PC-3 (cell line): Measurements from ENCODE around the gene FAM131A. TPM values are rescaled to one million over a fixed set of nuclear protein-coding genes. Genes with fewer than 3 reads are reported as not detected.

Source experiments
- ATAC-seq: fragments of 200-7000 bp; cut with Tn5 transposase; 2 replicates; pipeline ENCODE4 v1.9.1; 2020; ENCODE audit warnings: mild to moderate bottlenecking, moderate library complexity
- BruUV-seq: library from RNA; stranded (reverse); fragments of 400-500 nt; replicated peaks from 2 replicates; lab custom pipeline; 2021; lab: Mats Ljungman, UMichigan
- CTCF ChIA-PET: fragments of 300-600 bp; sonication (Branson Sonifier 250); formaldehyde crosslinking; loops from one replicate; lab custom pipeline; 2022; ENCODE audit warnings: antibody characterized with exemption; lab: Charles Lee
- POLR2A ChIA-PET: fragments of 300-600 bp; sonication (Branson Sonifier 250); formaldehyde crosslinking; loops from one replicate; lab custom pipeline; 2022; ENCODE audit warnings: antibody characterized with exemption; ENCODE audit not compliant: unreplicated experiment; lab: Charles Lee
- DNase-seq: peaks from one replicate; pipeline ENCODE4 v3.0.0-alpha.2; 2015
- H2AFZ ChIP-seq: fragments of 300-600 bp; sonication (generic); 2 replicates; pipeline ENCODE4 v1.6.0; 2016; ENCODE audit warnings: antibody characterized with exemption, low read length
- H3F3A ChIP-seq: fragments of 300-600 bp; sonication (generic); one replicate; pipeline ENCODE4 v1.6.0; 2017; ENCODE audit warnings: antibody characterized with exemption, low read length, control low read depth, mild to moderate bottlenecking; ENCODE audit not compliant: unreplicated experiment
- H3K27ac ChIP-seq: fragments of 300-600 bp; sonication (generic); 2 replicates; pipeline ENCODE4 v1.5.1; 2016; ENCODE audit warnings: mild to moderate bottlenecking, low read length
- H3K27me3 ChIP-seq: fragments of 300-600 bp; sonication (generic); 2 replicates; pipeline ENCODE4 v1.6.1; 2016; ENCODE audit warnings: low read length, mixed read lengths
- H3K36me3 ChIP-seq: fragments of 300-600 bp; sonication (generic); 2 replicates; pipeline ENCODE4 v1.6.1; 2016; ENCODE audit warnings: low read depth, mixed run types, low read length, mixed read lengths
- H3K4me1 ChIP-seq: fragments of 300-600 bp; sonication (generic); 2 replicates; pipeline ENCODE4 v1.5.1; 2016; ENCODE audit warnings: low read length; ENCODE audit not compliant: insufficient read depth
- H3K4me2 ChIP-seq: fragments of 300-600 bp; sonication (generic); 2 replicates; pipeline ENCODE4 v1.6.0; 2016; ENCODE audit warnings: low read length
- H3K4me3 ChIP-seq: fragments of 300-600 bp; sonication (generic); 2 replicates; pipeline ENCODE4 v1.5.1; 2016; ENCODE audit warnings: mild to moderate bottlenecking, low read length, mixed read lengths
- H3K79me2 ChIP-seq: fragments of 300-600 bp; sonication (generic); 2 replicates; pipeline ENCODE4 v1.6.1; 2017; ENCODE audit warnings: low read length, mixed read lengths
- H3K9ac ChIP-seq: fragments of 300-600 bp; sonication (generic); 2 replicates; pipeline ENCODE4 v1.6.0; 2016; ENCODE audit warnings: mild to moderate bottlenecking, low read length
- H3K9me2 ChIP-seq: fragments of 300-600 bp; sonication (generic); replicated peaks from 2 replicates; pipeline ENCODE4 v1.6.1; 2016; ENCODE audit warnings: mixed run types, low read length, mixed read lengths
- H3K9me3 ChIP-seq: fragments of 300-600 bp; sonication (generic); 2 replicates; pipeline ENCODE4 v1.6.1; 2016; ENCODE audit warnings: low read length, mixed read lengths
- H4K20me1 ChIP-seq: fragments of 300-600 bp; sonication (generic); 2 replicates; pipeline ENCODE4 v1.6.1; 2016; ENCODE audit warnings: low read length, mixed read lengths
- EZH2 ChIP-seq: fragments of 300-600 bp; sonication (generic); IDR thresholded peaks from one replicate; pipeline ENCODE4 v1.6.1; 2017; ENCODE audit warnings: antibody characterized with exemption, mild to moderate bottlenecking, low read length; ENCODE audit not compliant: unreplicated experiment
- EZH2phosphoT487 ChIP-seq: fragments of 300-600 bp; sonication (generic); IDR thresholded peaks from 2 replicates; pipeline ENCODE4 v1.6.1; 2018; ENCODE audit warnings: mild to moderate bottlenecking, antibody characterized with exemption, low read length, borderline replicate concordance
- intact Hi-C: fragments of 100-400 bp; cut with micrococcal nuclease; formaldehyde crosslinking; loops from 2 replicates; pipeline ENCODE4 v1.9.0; 2023
- total RNA-seq: library from RNA; depleted of rRNA; stranded (reverse); fragments of >200 nt; gene quantifications from 2 replicates; pipeline ENCODE4 v1.2.3, GENCODE V29; 2014
- TF ChIP-seq, protein P1 (sequence below): fragments of 300-600 bp; sonication (generic); conservative IDR thresholded peaks from 2 replicates; pipeline ENCODE4 v1.5.1; 2017; ENCODE audit warnings: antibody characterized with exemption, low read depth, mild to moderate bottlenecking, low read length

The FAM131A gene
- total RNA-seq, 1 experiment from 2014 or later = 21.9 TPM

DNA sequence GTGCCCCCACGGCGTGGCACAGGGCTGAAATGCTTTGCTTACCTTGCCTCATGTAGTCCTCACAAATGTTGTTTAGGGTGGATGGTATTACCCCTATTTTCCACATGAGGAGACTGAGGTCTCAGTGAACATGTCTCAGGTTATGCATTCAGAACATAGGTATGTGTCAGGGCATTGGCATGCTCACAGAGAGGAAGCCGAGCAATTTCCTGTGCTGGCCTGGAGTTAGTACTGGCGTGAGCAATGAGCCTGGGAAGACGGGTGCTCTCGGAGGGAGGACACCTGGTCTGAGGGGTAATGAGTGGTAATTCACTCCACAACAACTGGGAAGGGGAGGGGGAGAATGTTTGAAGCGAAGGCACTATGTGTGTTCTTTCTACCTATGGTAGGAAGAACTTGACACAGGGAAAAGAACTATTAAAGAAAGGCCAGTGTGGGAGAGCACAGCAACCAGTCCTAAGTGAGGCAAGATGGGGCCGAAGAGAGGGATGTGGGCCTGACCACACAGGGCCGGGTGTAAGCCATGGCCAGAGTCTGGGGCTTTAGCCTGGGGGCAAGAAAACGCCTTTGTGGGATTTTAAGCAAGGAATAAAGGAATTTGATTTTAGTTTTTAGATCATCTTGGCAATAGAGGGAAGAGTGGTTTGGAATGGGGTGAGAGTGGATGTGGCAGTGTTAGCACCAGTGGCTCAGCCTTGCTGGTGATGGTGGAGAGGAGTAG lies 4.9 kb upstream of the FAM131A start:
- Histone ChIP-seq H3K9me2 (no peaks in the 10 kb centered on the region), H2AFZ (no peak overlapping the region), H3F3A (peaks cover 28% of the 10 kb centered on the region), H3K79me2 (peaks cover 31% of the 10 kb centered on the region), H3K36me3 (peaks cover 58% of the 10 kb centered on the region), H4K20me1 (no peaks in the 10 kb centered on the region), H3K9ac (peak overlapping the region; percentile 53), H3K4me1 (peaks cover 61% of the 10 kb centered on the region), H3K27me3 (no peaks in the 10 kb centered on the region), H3K9me3 (no peaks in the 10 kb centered on the region), H3K4me2 (peak overlapping the region; percentile 46), H3K4me3 (no peak overlapping the region), H3K27ac (peak overlapping the region; percentile 95)
- ATAC-seq (peak; percentile 47), DNase-seq (peak; percentile 94)
- BruUV-seq = no TSS peak
- CTCF ChIA-PET = no interaction called here
- TF ChIP-seq, protein P1, sequence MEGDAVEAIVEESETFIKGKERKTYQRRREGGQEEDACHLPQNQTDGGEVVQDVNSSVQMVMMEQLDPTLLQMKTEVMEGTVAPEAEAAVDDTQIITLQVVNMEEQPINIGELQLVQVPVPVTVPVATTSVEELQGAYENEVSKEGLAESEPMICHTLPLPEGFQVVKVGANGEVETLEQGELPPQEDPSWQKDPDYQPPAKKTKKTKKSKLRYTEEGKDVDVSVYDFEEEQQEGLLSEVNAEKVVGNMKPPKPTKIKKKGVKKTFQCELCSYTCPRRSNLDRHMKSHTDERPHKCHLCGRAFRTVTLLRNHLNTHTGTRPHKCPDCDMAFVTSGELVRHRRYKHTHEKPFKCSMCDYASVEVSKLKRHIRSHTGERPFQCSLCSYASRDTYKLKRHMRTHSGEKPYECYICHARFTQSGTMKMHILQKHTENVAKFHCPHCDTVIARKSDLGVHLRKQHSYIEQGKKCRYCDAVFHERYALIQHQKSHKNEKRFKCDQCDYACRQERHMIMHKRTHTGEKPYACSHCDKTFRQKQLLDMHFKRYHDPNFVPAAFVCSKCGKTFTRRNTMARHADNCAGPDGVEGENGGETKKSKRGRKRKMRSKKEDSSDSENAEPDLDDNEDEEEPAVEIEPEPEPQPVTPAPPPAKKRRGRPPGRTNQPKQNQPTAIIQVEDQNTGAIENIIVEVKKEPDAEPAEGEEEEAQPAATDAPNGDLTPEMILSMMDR = no peak
- TF ChIP-seq EZH2 (no peak), EZH2phosphoT487 (no peak)
- POLR2A ChIA-PET = no interaction called here
- intact Hi-C loops = loop anchor here (1.0 kb wide), 1 partner anchor 12 kb away; no protein-coding TSS in a partner anchor

DNA sequence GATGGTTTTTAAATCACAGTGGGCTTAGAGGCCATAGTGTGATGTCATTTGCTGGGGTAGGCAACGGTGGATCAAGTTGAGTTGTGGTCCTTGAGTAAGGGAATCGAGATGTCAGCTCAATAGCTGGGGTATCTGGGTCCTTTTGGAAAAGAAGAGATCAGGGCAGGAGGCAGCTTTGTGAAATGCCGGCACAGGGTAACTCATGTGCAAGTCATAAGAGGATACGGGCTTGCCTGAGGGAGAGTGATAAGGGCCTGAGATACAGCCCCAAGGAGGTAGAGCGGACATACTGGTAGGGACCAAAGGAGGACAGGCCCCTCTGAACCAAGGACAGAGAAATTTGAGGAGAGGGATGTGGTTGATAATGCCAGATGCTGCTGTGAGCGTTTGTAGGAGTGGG lies 4.2 kb upstream of the FAM131A start:
- no peak for DNase-seq
- no TSS peak for BruUV-seq
- H3K4me2 ChIP-seq = peak overlapping the region; percentile 46
- no peak for ATAC-seq
- H3K4me3 ChIP-seq = no peak overlapping the region
- peaks cover 52% of the 10 kb centered on the region for H3K36me3 ChIP-seq
- H4K20me1 ChIP-seq = no peaks in the 10 kb centered on the region
- intact Hi-C loops = no loop called here
- TF ChIP-seq EZH2 (no peak), EZH2phosphoT487 (no peak)
- TF ChIP-seq, protein P1 = no peak
- H3K79me2 ChIP-seq = peaks cover 35% of the 10 kb centered on the region
- H3K9me3 ChIP-seq = no peaks in the 10 kb centered on the region
- no peaks in the 10 kb centered on the region for H3K27me3 ChIP-seq
- peak overlapping the region; percentile 53 for H3K9ac ChIP-seq
- H3F3A ChIP-seq = peaks cover 28% of the 10 kb centered on the region
- CTCF ChIA-PET = no interaction called here
- POLR2A ChIA-PET = no interaction called here
- H3K9me2 ChIP-seq = no peaks in the 10 kb centered on the region
- no peak overlapping the region for H2AFZ ChIP-seq
- H3K4me1 ChIP-seq = peaks cover 63% of the 10 kb centered on the region
- H3K27ac ChIP-seq = peak overlapping the region; percentile 95

DNA sequence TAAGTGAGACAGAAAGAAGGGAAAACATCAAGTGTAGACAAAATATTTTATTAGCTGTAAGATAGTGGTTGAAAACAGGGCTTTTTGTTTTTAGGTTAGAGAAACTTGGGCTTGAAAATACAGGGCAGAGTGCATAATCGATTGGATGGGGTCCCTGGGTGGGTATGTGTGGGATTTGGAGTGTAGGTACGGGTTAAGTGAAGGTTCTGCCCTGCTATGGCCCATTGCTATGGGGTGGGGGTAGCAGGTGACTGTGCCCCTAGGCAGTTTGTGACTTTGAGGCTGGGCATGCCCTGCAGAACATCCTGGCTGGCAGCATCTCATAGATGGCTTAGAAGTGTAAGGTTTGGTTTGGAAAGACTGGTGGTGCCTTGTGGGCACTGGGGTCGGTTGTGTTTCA lies 3.7 kb upstream of the FAM131A start:
- H2AFZ ChIP-seq = no peak overlapping the region
- peaks cover 63% of the 10 kb centered on the region for H3K4me1 ChIP-seq
- no TSS peak for BruUV-seq
- no peak overlapping the region for H3K4me3 ChIP-seq
- peaks cover 47% of the 10 kb centered on the region for H3K36me3 ChIP-seq
- peaks cover 28% of the 10 kb centered on the region for H3F3A ChIP-seq
- peak overlapping the region; percentile 95 for H3K27ac ChIP-seq
- peak overlapping the region; percentile 46 for H3K4me2 ChIP-seq
- DNase-seq (no peak), ATAC-seq (no peak)
- no peaks in the 10 kb centered on the region for H3K27me3 ChIP-seq
- TF ChIP-seq, protein P1 = no peak
- TF ChIP-seq EZH2 (no peak), EZH2phosphoT487 (no peak)
- H3K9me2 ChIP-seq = no peaks in the 10 kb centered on the region
- H3K9me3 ChIP-seq = no peaks in the 10 kb centered on the region
- intact Hi-C loops = loop anchor here (2.0 kb wide), 1 partner anchor 19 kb away; the partner anchor contains the start of gene EIF4G1
- peak overlapping the region; percentile 53 for H3K9ac ChIP-seq
- H3K79me2 ChIP-seq = peaks cover 34% of the 10 kb centered on the region
- ChIA-PET POLR2A (no interaction called here), CTCF (no interaction called here)
- H4K20me1 ChIP-seq = no peaks in the 10 kb centered on the region
